G401 (cell line): ENCODE measurements around the gene SH3RF1. TPM values are rescaled to one million over a fixed set of nuclear protein-coding genes. Genes with fewer than 3 reads are reported as not detected.
"Not testable (repeated sequence)": the region's sequence is repeated elsewhere in the genome, so short reads cannot be mapped to it uniquely, and the experiment has no call there.

Source experiments
- DNase-seq: peaks from one replicate; pipeline ENCODE4 v3.0.0-alpha.2; 2015; ENCODE audit warnings: low spot score
- in situ Hi-C: cut with HindIII; loops from 2 replicates; pipeline ENCODE4 v1.10.0; 2016; ENCODE audit warnings: low sequenced_read_pairs, mixed read lengths
- total RNA-seq: library from RNA; depleted of rRNA; stranded (reverse); fragments of >200 nt; shearing (Covaris generic); gene quantifications from 2 replicates; pipeline ENCODE4 v1.2.3, GENCODE V29; 2014

SH3RF1 gene
- total RNA-seq, 1 experiment from 2014 or later: not detected

DNA sequence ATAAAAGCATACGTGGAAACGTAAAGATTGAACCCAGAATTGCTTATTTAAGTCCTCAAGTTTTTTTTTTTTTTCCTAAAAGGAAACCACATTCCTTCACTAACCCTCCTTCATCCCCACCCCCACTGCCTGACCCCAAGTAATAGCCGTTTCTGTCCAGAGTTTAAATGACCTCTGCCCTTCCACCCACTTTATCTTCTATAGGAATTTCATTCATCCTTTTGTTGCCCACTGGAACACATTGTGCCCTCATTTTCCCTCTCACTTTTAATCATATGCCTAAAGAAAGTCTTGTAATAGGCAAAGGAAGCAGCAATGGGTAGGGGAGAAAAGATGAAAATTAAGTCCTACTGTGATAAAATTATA lies 62.7 kb downstream of the SH3RF1 start:
- DNase-seq: no peak
- in situ Hi-C loops: no loop called here

GRCh38 chr4:169207436-169208089 lies 63.2 kb downstream of the SH3RF1 start:
- in situ Hi-C loops: no loop called here
- DNase-seq: no peak

DNA sequence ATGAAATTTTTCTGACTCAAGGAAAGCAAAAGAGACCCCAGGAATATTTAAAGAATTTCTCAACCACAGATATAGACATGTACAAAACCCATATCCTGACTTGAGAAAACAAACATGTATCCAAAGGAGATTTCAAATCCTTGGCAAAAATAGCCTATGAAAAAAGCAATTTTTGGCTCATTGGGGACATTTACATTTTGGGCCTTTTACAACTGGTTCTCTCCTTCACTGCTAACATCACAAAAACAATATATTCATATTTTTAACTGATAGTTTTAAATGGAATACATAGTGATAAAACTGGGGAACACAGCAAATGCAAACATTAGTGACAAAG lies 65.0 kb downstream of the SH3RF1 start:
- DNase-seq: no peak
- in situ Hi-C loops: no loop called here

DNA sequence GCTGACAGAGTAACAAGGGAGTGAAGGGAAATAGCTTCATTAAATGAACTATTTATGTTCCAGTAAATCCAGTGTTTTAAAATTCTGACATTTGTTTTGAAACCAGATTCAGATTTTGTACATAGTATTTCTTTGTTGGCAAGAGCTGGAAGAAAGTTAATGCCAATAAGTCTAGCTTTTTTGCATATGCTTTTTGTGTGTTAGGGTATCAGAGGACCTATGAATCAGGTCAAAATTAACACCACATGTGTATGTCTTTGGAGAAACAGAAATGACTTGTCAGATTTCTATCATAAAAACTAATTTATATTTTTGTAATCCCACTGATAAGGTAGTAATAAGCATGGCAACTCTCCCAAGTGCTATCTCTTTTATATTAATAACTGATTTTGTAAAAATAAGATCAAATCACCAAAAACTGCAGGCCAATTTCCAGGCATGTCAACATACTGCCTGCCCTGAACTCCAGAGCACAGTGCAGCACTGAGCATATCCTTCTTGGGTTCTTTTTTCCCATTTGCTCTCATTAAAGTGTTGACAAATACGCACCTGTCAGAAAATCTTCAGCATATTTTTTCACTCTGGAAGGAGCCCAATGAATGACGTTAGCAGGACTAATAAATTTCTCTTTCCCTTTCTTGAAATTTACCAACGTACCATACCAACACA lies 65.5 kb downstream of the SH3RF1 start:
- DNase-seq: no peak
- in situ Hi-C loops: no loop called here

- no peak for DNase-seq
- in situ Hi-C loops: no loop called here
Measured at GRCh38 chr4:169203891-169204290, 66.9 kb downstream of the SH3RF1 start.

DNA sequence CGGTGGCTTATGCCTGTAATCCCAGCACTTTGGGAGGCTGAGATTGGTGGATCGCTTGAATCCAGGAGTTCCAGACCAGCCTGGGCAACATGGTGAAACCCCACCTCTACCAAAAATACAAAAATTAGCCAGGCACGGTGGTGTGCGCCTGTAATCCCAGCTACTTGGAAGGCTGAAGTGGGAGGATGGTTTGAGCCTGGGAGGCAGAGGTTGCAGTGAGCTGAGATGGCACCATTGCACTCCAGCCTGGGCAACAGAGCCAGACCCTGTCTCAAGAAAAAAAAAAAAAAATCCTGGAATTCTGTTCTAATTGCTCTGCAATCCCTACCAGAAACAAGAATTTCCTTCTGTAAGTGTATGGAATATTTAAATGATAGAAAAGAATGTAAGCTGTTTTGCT lies 67.5 kb downstream of the SH3RF1 start:
- in situ Hi-C loops, DNase-seq: not testable (repeated sequence)

DNA sequence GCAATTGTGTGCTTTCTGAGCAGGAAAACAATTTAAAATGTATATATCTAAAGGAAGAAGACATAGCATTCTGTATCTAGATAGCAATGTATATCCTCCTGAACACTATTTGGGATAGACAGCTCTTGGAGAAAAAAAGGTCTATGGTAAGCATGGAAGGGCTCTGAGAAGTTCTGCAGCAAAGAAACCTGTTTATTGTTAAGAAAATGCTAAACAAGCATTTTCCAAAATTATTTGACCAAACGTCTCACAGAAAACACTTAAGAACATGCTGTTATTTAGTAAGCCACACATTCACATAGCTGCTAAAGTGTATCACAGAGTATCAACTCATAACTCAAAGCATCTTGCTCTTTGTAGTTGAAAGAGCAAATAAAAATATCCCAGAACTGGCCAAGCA lies 67.9 kb downstream of the SH3RF1 start:
- in situ Hi-C loops: no loop called here
- no peak for DNase-seq

- in situ Hi-C loops: no loop called here
- no peak for DNase-seq
Measured at GRCh38 chr4:169202145-169202699, 68.5 kb downstream of the SH3RF1 start.

- in situ Hi-C loops: no loop called here
Measured at GRCh38 chr4:169201222-169202144, 69.3 kb downstream of the SH3RF1 start.

GRCh38 chr4:169200361-169201030 lies 70.3 kb downstream of the SH3RF1 start:
- no peak for DNase-seq
- in situ Hi-C loops: no loop called here

More at GRCh38 chr4:169201222-169202144, 69.3 kb downstream of the SH3RF1 start:
- DNase-seq: no peak

DNA sequence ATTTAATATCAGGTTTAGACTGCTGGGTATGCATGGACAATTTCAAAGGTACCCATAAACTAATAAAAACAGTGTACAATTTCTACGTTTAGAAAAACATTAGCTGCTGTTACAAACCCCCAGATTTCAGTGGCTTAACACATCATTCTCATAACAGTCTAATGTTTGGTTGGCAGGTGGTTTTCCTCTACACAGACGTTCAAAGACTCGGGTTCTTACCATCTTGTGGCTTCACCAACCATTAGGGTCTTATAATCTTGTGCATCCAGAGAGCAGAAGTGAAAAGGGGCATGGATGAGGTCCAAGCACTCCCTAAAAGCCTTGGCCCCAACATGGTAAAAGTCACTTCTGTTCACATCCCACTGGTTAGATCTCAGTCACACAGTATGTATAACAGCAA lies 71.6 kb downstream of the SH3RF1 start:
- DNase-seq: no peak
- in situ Hi-C loops: no loop called here

GRCh38 chr4:169198167-169198566 lies 72.6 kb downstream of the SH3RF1 start:
- in situ Hi-C loops: no loop called here
- no peak for DNase-seq

DNA sequence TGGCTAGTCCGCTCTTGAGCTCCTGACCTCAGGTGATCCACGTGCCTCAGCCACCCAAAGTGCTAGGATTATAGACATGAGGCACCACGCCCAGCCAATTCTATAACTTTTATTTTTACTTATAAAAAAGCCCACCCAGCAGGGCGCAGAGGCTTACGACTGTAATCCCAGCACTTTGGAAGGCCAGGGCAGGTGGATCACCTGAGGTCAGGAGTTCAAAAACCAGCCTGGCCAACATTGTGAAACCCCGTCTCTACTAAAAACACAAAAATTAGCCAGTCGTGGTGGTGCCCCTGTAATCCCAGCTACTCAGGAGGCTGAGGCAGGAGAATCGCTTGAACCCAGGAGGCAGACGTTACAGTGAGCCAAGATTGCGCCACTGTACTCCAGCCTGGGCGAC lies 73.5 kb downstream of the SH3RF1 start:
- in situ Hi-C loops, DNase-seq: not testable (repeated sequence)

DNA sequence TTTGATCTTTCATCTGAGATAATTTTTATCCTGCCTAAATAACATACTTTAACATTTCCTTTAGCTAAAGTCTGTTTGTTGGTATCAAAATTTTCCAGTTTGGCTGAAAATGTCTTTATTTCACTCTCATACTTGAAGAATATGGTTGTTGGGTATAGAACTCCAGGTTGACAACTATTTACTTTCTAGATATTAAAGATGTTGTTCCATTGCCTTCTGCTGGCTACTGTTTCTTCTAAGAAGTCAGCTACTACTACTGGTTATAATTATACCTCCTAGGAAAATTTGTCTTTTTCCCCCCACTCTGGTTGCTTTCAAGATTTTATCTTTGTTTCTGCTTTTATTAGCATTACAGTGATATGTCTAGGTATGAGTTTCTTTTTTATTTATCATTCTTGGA lies 75.7 kb downstream of the SH3RF1 start:
- no peak for DNase-seq
- in situ Hi-C loops: no loop called here

DNA sequence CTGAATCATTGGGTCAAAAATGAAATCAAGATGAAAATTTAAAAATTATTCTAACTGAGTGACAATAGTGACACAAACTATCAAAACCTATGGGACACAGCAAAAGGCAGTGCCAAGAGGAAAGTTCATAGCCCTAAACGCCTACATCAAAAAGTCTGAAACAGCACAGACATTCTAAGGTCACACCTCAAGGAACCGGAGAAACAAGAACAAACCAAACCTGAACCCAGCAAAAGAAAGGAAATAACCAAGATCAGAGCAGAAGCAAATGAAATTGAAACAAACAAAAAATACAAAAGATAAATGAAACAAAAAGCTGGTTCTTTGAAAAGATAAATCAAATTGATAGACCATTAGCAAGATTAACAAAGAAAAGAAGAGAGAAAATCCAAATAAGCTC lies 80.8 kb downstream of the SH3RF1 start:
- DNase-seq, in situ Hi-C loops: not testable (repeated sequence)

DNA sequence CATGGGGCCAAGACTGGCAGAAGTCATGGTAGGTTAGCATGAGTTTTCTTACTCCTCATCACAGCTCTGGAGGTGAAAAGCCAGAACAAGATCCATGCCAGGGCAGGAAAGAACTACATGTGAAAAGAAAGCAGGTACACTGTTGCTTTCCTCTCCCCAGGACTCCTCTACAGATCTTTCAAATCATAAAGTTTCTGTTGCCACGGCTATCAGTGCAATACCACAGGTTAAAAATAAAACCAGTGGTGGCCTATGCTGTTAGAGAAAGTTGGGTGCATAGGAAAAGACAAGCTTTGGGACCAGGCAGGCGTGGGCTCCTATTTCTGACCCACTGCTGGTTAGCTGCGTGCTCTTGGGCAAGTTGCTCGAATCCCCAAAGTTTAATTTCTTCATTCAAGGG lies 81.4 kb downstream of the SH3RF1 start:
- DNase-seq: no peak
- in situ Hi-C loops: no loop called here

DNA sequence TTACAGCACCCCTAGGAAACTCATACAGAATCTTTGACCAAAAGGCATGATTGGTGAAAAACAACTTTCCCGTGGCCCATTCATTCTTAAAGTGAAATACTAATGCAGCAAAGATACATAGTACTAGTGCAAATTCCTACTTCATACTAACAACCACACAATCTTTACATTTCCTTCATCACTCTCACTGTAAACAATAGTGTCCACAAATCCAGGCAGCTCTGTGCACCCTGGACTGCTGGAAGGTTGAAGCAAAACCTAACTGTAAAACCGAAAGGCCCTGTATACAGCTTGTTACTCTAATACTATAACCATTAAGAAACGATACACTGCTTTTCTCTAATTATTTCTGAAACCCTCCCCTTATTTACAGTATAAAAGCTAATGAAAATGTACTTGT lies 82.6 kb downstream of the SH3RF1 start:
- in situ Hi-C loops: no loop called here
- no peak for DNase-seq

DNA sequence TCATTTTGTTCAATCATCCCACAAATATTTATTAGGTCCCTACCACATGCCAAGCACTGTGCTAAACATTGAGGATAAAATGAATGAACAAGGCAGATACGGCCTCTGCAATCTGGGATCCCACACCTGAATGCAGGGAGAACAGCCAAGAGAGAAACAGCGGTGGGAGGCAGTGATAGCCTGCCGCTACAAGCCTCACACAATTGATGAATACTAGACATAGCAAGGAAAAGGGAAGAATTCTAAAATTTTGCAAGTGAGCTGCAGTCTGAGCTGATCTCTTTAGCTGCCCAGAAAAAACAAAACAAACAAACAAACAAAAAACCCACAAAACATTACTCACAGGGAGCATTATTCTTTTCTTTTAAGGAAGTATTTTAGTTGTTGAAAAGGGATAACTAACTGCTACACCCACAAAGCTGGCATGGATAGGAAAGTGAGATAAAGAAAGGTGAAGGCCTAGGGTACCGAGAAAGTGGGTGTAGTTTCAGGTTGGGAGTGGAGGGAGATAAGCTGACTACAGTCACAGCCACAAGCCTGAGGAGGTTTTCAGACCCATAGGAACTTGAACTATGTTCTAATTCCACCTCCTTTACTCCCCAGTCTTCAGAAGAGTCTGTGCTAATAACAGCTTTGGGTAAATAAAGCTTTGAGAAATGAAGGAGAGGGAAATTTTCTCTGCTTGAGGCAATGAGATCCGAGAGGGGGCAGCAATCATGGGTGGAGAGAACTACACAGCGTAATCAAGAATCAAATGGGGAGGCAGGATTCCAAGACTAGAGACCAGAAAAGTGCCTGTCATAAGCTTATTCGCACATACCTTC lies 85.4 kb downstream of the SH3RF1 start:
- in situ Hi-C loops: no loop called here

GRCh38 chr4:169184686-169185085 lies 86.1 kb downstream of the SH3RF1 start:
- no peak for DNase-seq
- in situ Hi-C loops: no loop called here

More for the DNA sequence above, 85.4 kb downstream of the SH3RF1 start:
- no peak for DNase-seq
